Endothelial cell (in vitro differentiated cells): ENCODE measurements around the gene FSTL3. TPM values are rescaled to one million over a fixed set of nuclear protein-coding genes. Genes with fewer than 3 reads are reported as not detected.

Experiments
- DNase-seq: peaks from one replicate; pipeline ENCODE4 v3.0.0; 2021; ENCODE audit warnings: low spot score
- H3K27ac Mint-ChIP-seq: one replicate; pipeline ENCODE4 v1.8.0; 2021; ENCODE audit warnings: mixed read lengths, inconsistent platforms; ENCODE audit not compliant: unreplicated experiment
- H3K27me3 Mint-ChIP-seq: one replicate; pipeline ENCODE4 v1.8.0; 2021; ENCODE audit warnings: mild to moderate bottlenecking, moderate library complexity, mixed read lengths, inconsistent platforms; ENCODE audit not compliant: unreplicated experiment
- H3K36me3 Mint-ChIP-seq: one replicate; pipeline ENCODE4 v1.8.0; 2021; ENCODE audit warnings: mild to moderate bottlenecking, low read depth, mixed read lengths, inconsistent platforms; ENCODE audit not compliant: unreplicated experiment
- H3K4me1 Mint-ChIP-seq: one replicate; pipeline ENCODE4 v1.8.0; 2021; ENCODE audit warnings: mild to moderate bottlenecking, mixed read lengths, inconsistent platforms; ENCODE audit not compliant: unreplicated experiment
- H3K4me3 Mint-ChIP-seq: one replicate; pipeline ENCODE4 v1.8.0; 2021; ENCODE audit warnings: mild to moderate bottlenecking, mixed read lengths, inconsistent platforms; ENCODE audit not compliant: unreplicated experiment
- H3K9me3 Mint-ChIP-seq: one replicate; pipeline ENCODE4 v1.8.0; 2021; ENCODE audit warnings: mixed read lengths, inconsistent platforms; ENCODE audit not compliant: unreplicated experiment
- total RNA-seq: library from RNA; stranded (reverse); fragmentation: NEBNext Ultra II Directional; extraction: Animal tissue kit (Norgen Biotek cat#: 25700); gene quantifications from one replicate; pipeline ENCODE4 v1.2.1, GENCODE V29; 2021; ENCODE audit not compliant: unreplicated experiment
- TF ChIP-seq, protein P1 (sequence below): fragments of 200-600 bp; sonication (generic); IDR thresholded peaks from one replicate; pipeline ENCODE4 v1.5.0; 2021; ENCODE audit warnings: antibody characterized with exemption; ENCODE audit not compliant: unreplicated experiment

The FSTL3 gene
- total RNA-seq, 1 donor from 2014 or later: 6.5 TPM

DNA sequence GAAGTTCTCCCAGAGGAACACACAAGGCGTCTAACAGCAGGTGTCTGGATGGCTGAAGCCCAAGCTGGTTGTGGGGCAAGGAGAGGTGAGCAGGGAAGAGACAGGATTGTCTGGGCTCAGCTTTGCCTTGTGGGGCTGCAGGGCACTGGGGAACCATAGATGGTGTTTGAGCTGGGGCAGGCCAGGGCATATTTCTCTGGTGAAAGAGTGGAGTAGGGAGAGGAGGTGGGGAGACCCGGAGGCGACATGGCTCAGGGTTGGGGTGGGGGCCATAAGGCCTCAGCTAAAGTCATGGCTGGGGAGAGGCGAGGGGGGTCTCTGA is 27.1 kb downstream of the FSTL3 start:
- TF ChIP-seq, protein P1, sequence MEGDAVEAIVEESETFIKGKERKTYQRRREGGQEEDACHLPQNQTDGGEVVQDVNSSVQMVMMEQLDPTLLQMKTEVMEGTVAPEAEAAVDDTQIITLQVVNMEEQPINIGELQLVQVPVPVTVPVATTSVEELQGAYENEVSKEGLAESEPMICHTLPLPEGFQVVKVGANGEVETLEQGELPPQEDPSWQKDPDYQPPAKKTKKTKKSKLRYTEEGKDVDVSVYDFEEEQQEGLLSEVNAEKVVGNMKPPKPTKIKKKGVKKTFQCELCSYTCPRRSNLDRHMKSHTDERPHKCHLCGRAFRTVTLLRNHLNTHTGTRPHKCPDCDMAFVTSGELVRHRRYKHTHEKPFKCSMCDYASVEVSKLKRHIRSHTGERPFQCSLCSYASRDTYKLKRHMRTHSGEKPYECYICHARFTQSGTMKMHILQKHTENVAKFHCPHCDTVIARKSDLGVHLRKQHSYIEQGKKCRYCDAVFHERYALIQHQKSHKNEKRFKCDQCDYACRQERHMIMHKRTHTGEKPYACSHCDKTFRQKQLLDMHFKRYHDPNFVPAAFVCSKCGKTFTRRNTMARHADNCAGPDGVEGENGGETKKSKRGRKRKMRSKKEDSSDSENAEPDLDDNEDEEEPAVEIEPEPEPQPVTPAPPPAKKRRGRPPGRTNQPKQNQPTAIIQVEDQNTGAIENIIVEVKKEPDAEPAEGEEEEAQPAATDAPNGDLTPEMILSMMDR: no peak
- Mint-ChIP-seq H3K9me3 (no peaks in the 10 kb centered on the region), H3K36me3 (no peaks in the 10 kb centered on the region), H3K4me1 (peaks cover 6% of the 10 kb centered on the region), H3K4me3 (no peak overlapping the region), H3K27ac (no peak overlapping the region), H3K27me3 (no peaks in the 10 kb centered on the region)
- no peak for DNase-seq

DNA sequence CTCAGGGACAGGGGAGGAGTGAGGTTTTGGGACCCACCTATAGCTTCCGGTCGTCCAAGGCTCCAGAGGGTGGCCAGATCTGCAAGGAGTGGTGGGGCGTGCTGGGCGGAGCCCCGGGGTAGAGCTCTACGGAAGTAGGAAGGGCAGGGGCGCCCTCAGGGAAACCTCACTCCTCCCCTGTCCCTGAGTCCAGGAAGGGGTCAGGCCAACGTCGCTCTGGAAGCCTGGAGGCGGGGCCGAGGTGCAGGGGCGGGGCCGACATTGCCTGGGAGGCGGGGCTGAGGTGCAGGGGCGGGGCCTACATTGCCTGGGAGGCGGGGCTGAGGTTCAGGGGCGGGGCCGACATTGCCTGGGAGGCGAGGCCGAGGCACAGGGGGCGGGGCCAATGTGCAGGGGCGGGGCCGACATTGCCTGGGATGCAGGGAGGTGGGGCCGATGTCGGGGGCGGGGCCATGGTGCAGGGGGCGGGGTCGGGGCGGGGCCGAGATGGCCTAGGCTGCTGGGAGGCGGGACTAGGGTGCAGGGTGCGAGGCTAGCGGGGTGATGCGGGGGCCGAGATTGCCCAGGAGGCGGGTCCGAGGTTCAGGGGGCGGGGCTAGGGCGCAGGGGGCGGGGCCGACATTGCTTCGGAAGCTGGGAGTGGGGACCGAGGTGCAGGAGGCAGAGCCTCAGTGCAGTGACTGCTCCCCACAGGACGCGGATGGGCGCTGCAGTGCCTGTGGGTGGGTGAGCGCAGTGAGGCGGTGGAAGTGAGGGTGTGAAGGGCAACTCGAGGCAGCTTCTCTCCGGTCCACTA is 27.7 kb downstream of the FSTL3 start:
- H3K36me3 Mint-ChIP-seq: no peaks in the 10 kb centered on the region
- H3K4me1 Mint-ChIP-seq: peaks cover 6% of the 10 kb centered on the region
- H3K27me3 Mint-ChIP-seq: no peaks in the 10 kb centered on the region
- no peak overlapping the region for H3K4me3 Mint-ChIP-seq
- H3K9me3 Mint-ChIP-seq: no peaks in the 10 kb centered on the region
- H3K27ac Mint-ChIP-seq: no peak overlapping the region
- TF ChIP-seq, protein P1: no peak
- peak; percentile 66 for DNase-seq

DNA sequence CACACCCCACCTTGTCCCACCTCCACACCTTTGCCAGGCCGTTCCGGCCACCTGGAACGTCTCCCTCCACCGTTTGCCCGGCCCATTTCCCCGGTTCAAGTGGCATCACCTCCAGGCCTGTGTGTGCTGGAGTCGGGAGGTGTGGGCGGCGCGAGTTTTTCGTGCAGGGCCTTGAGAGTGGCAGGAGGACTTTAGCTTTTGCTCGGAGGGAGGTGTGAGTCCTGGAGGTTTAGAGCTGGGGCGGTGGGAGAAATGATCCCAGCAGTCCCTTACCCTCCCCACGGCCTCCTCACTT is 28.2 kb downstream of the FSTL3 start:
- H3K27me3 Mint-ChIP-seq: no peaks in the 10 kb centered on the region
- H3K9me3 Mint-ChIP-seq: no peaks in the 10 kb centered on the region
- TF ChIP-seq, protein P1: no peak
- H3K36me3 Mint-ChIP-seq: no peaks in the 10 kb centered on the region
- peaks cover 6% of the 10 kb centered on the region for H3K4me1 Mint-ChIP-seq
- H3K4me3 Mint-ChIP-seq: no peak overlapping the region
- H3K27ac Mint-ChIP-seq: no peak overlapping the region
- DNase-seq: no peak

DNA sequence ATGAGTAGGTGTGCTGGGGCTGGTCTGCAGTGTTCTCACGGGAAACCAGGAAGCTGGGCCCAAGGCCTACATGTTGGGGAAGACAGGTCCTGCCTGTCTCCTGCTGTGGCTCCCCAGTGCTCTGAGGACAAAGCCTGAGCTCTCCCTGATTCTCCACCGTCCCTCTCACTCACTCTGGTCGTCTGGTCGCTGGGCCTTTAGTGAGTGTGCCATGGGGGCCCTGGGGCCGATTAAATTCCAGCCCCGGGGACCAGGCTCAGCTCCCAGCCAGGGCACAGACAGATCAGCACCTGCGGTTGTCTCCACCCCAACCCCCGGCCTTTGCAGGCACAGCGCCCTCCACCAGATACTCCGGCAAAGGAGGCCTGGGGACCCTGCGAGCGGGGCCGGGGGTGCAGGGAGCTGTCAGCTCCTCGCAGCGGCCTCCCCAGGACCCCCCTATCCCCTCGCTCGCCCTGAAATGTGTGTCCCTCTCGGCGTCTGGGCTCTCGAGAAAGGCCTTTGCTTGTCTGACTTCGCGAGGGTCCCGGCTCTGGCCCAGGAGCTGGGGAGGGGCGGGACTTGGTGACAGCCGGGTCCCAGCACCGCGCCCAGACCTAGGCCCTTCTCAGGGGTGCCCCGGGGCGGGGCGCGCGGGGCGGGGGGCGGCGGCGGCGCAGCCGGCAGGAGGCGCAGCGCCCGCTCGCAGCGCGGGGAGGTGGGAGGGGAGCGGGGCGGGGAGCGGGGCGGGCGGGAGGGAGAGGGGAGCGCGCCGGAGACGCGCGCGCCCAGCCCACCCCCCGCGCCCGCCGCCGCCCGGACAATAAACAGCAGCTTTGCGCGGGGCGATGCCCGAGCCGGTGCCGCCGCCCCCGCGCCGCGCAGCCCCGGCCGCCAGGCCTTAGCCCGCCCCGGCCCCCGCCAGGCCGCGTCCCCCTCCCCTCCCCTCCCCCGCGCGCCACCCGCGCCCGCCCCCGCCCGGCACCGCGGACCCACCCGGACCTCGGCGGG is 32.3 kb downstream of the FSTL3 start, which contains the start of gene PALM:
Gene PALM (plus strand): TSS at position 782 of the 990 bp plus-strand sequence. CDS start 212 bp downstream, outside the sequence.
- Mint-ChIP-seq H3K36me3 (no peaks in the 10 kb centered on the region), H3K27ac (peak within 1 kb of the TSS; percentile 30), H3K4me1 (peaks cover 2% of the 10 kb centered on the region), H3K27me3 (peaks cover 6% of the 10 kb centered on the region), H3K4me3 (peak within 1 kb of the TSS; percentile 89), H3K9me3 (no peaks in the 10 kb centered on the region)
- TF ChIP-seq, protein P1: no peak
- DNase-seq: peak; percentile 48
